ENCODE data around the gene RNF112. TPM values are rescaled to one million over a fixed set of nuclear protein-coding genes. Genes with fewer than 3 reads are reported as not detected.
A peak's percentile ranks its signal among the peaks of the same experiment; 100 is the strongest.

The RNF112 gene
- total and polyA plus RNA-seq, 2 experiments from 2014 or later, result 0.83 to 9.1 TPM

DNA sequence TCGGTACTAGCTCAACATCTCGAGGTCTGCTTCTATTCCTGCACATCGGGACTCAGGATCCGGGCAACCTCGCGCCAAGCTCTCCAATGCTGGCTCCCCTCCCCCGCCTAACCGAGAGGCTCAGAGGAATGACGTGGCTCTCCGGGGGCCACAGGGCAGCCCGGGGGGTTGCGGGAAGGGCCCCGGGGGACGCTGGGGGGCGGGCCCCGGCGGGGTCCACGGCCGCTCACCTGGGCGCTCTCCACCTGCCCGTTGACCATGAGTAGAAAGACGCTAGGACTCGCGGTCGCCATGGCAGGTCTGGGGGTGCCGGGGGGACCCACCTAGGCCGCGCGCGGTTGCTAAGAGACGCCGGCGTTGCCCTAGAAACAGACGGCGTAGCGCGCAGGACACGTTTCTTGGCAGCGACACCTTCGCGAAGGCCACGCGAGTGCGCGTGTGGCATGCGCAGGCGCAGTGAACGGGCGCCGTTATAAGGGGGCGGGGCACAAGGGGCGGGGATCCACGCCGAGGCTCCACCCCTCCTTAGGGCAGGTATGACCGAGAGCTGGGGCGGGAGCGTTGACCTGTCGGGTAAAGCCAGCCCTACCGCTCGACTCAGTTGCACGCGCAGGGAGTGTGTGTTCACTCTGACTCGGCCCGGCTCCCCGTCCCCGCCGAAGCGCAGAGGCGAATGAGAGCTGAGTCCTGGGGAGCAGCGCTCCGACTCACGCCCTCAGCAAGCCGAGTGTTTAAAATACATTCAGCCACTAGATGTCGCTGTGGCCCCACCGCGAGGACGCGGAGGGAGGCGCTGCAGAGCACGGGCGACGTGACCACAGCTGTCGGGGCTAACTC lies 48.5 kb upstream of the RNF112 start, which contains the start of gene B9D1:
Gene B9D1, minus strand, starts transcription at position 447 of the 837 bp plus-strand sequence. Its CDS starts 154 bp downstream, at position 293.
- Histone ChIP-seq H3K27me3 (replicated peaks; ENCODE audit: insufficient read depth) (no peaks in the 10 kb centered on the region), H3K4me1 (ENCODE audit: insufficient read depth) (peaks cover 7% of the 10 kb centered on the region; the same call in 1 of the 2 replicates), H3K36me3 (ENCODE audit: low read depth) (no peaks in the 10 kb centered on the region), H3K9me3 (ENCODE audit: low read depth) (no peaks in the 10 kb centered on the region), H3K4me3 (peak within 1 kb of the TSS; percentile 76), H3K9me2 (ENCODE audit: insufficient read depth) (no peaks in the 10 kb centered on the region), H3K79me2 (ENCODE audit: insufficient read depth) (no peaks in the 10 kb centered on the region), H3K27ac (peak within 1 kb of the TSS; percentile 71), H3F3A (ENCODE audit: insufficient read depth) (no peaks in the 10 kb centered on the region), H2AFZ (peak within 1 kb of the TSS; percentile 87), H3K9ac (peak within 1 kb of the TSS; percentile 88), H4K20me1 (ENCODE audit: insufficient read depth) (no peaks in the 10 kb centered on the region), H3K4me2 (ENCODE audit: unreplicated experiment) (peak within 1 kb of the TSS; percentile 77)
- in situ Hi-C loops (cut with MboI), result loop anchor here (10.0 to 25.0 kb wide), 2 partner anchors 300 to 402 kb away; no protein-coding TSS in a partner anchor
- peak; percentile 97 for DNase-seq
- WGBS, 2 experiments (ENCODE audit: low coverage in 1 of 2, low lambda C conversion rate in 2 of 2, missing lambda C conversion rate in 2 of 2), result 1 to 2% methylated on average over 64 to 83 of the region's 83 CpGs
- TF ChIP-seq EZH2phosphoT487 (IDR thresholded peaks at IDR 0.05; ENCODE audit: insufficient read depth, low read depth) (no peak), EZH2 (IDR thresholded peaks at IDR 0.05; ENCODE audit: insufficient read depth, poor library complexity, severe bottlenecking) (no peak)

DNA sequence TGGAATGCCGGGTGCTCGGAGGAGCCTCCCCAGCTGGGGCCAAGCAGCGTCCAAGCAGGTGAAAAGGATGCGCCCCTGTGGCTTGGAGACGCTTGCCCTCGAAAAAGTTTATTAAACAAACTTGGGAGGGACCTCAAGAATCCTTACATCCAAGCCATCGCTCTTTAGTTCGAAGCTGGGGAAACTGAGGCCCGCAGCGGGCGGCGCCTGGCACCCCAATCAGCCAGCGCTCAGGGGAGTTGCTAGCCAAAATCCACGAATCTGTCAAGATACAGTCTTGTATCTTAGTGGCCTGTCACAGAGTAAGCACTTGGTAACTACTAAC lies 48.0 kb upstream of the RNF112 start:
- no peaks in the 10 kb centered on the region for H3K79me2 ChIP-seq (ENCODE audit: insufficient read depth)
- TF ChIP-seq EZH2phosphoT487 (IDR thresholded peaks at IDR 0.05; ENCODE audit: insufficient read depth, low read depth) (no peak), EZH2 (IDR thresholded peaks at IDR 0.05; ENCODE audit: insufficient read depth, poor library complexity, severe bottlenecking) (no peak)
- no peak for DNase-seq
- H3K4me2 ChIP-seq (ENCODE audit: unreplicated experiment), result peak overlapping the region; percentile 77
- no peaks in the 10 kb centered on the region for H3K27me3 ChIP-seq (replicated peaks; ENCODE audit: insufficient read depth)
- H3K27ac ChIP-seq, result no peak overlapping the region
- H3K4me3 ChIP-seq, result peak overlapping the region; percentile 76
- peak overlapping the region; percentile 88; the same call in 1 of the 2 replicates for H3K9ac ChIP-seq
- H3F3A ChIP-seq (ENCODE audit: insufficient read depth), result no peaks in the 10 kb centered on the region; the same call in 1 of the 2 replicates
- no peaks in the 10 kb centered on the region for H3K9me2 ChIP-seq (ENCODE audit: insufficient read depth)
- peaks cover 7% of the 10 kb centered on the region; the same call in 1 of the 2 replicates for H3K4me1 ChIP-seq (ENCODE audit: insufficient read depth)
- no peaks in the 10 kb centered on the region for H3K9me3 ChIP-seq (ENCODE audit: low read depth)
- H2AFZ ChIP-seq, result peak overlapping the region; percentile 87
- 20 to 21% methylated on average over 14 of the region's 14 CpGs for WGBS, 2 experiments (ENCODE audit: low coverage in 1 of 2, low lambda C conversion rate in 2 of 2, missing lambda C conversion rate in 2 of 2)
- H3K36me3 ChIP-seq (ENCODE audit: low read depth), result no peaks in the 10 kb centered on the region
- no peaks in the 10 kb centered on the region for H4K20me1 ChIP-seq (ENCODE audit: insufficient read depth)
- in situ Hi-C loops (cut with MboI), result loop anchor here (10.0 to 25.0 kb wide), 2 partner anchors 299 to 402 kb away; no protein-coding TSS in a partner anchor

DNA sequence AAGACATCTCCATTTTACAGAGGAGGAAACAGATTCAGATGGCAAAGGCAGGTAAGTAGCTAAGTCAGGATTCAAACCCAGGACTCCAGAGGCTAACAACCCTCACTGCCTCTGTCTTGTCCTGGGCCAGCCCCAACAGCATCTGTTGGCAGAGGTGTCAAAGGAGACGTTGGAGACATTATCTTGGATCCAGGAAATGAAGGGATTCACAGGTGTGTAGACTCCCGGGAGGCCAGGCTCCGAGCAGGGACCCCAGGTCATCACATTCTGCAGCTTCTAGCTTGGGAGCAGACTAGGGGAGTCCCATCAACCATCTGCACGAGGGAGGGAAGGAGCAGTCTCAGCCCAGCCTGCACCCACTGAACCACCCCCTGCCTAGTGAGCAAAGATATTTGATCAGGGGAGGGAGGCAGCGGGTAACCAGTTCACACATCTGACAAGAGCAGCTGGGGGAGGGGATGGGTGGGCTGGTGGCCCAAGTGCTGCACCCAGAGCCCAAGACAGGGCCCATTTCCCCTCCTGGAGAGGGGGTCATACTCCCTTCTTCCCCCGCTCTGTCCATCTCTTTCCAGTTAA lies 47.5 kb upstream of the RNF112 start:
- H4K20me1 ChIP-seq (ENCODE audit: insufficient read depth), result no peaks in the 10 kb centered on the region
- no peaks in the 10 kb centered on the region for H3K9me3 ChIP-seq (ENCODE audit: low read depth)
- no peak overlapping the region for H3K9ac ChIP-seq
- H3K79me2 ChIP-seq (ENCODE audit: insufficient read depth), result no peaks in the 10 kb centered on the region
- H3K36me3 ChIP-seq (ENCODE audit: low read depth), result no peaks in the 10 kb centered on the region
- no peaks in the 10 kb centered on the region for H3K9me2 ChIP-seq (ENCODE audit: insufficient read depth)
- no peak overlapping the region for H3K4me3 ChIP-seq
- peaks cover 4% of the 10 kb centered on the region for H3F3A ChIP-seq (ENCODE audit: insufficient read depth)
- H2AFZ ChIP-seq, result no peak overlapping the region
- peaks cover 7% of the 10 kb centered on the region; the same call in 1 of the 2 replicates for H3K4me1 ChIP-seq (ENCODE audit: insufficient read depth)
- no peak for TF ChIP-seq EZH2 (IDR thresholded peaks at IDR 0.05; ENCODE audit: insufficient read depth, poor library complexity, severe bottlenecking)
- no peak for TF ChIP-seq EZH2phosphoT487 (IDR thresholded peaks at IDR 0.05; ENCODE audit: insufficient read depth, low read depth)
- no peak overlapping the region for H3K27ac ChIP-seq
- WGBS, 2 experiments (ENCODE audit: low coverage in 1 of 2, low lambda C conversion rate in 2 of 2, missing lambda C conversion rate in 2 of 2), result 62 to 65% methylated on average over 6 of the region's 6 CpGs
- no peaks in the 10 kb centered on the region for H3K27me3 ChIP-seq (replicated peaks; ENCODE audit: insufficient read depth)
- in situ Hi-C loops (cut with MboI), result loop anchor here (10.0 to 25.0 kb wide), 2 partner anchors 299 to 401 kb away; no protein-coding TSS in a partner anchor
- no peak overlapping the region for H3K4me2 ChIP-seq (ENCODE audit: unreplicated experiment)
- DNase-seq, result no peak

DNA sequence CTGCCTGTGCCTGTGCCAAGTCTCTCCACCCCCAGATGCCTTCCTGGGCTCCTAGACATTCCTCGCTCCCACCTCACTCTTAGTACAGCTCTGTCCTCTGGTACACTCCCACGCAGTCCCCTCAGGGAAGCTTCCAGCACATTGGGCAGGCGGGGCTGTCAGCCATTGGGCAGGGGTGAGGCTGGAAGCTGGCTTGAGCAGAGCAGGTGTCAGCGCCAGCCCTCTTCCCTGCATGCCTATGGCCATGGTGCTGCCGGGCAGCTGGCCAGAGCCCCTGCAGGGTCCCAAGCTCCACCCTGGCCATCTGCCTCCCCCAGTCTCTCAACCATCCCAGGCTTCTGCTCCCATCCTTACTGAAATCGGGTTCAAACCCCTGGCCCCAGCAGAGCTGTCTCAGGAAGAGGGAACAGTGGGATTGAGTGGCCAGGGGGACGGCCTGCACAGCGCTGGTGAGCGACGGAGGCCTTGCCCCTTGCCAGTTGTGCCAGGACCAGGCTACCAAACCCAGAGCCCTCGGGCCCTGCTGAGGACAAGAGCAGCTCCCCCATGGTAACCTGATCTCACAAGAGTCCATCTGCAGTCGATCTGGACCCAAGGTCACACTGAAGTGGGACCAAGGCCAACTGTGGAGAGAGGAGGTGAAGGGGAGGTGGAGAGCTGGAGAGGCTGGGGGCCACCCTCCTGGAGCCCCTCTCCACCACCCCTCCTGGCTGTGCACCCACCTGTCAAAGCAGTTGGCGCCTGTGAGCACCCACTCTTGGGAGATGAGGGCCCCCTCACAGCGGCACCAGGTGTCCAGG lies 46.1 kb upstream of the RNF112 start:
- Histone ChIP-seq H3K9me2 (ENCODE audit: insufficient read depth) (no peaks in the 10 kb centered on the region), H3F3A (ENCODE audit: insufficient read depth) (peaks cover 5% of the 10 kb centered on the region), H3K9me3 (ENCODE audit: low read depth) (no peaks in the 10 kb centered on the region), H3K4me2 (ENCODE audit: unreplicated experiment) (no peak overlapping the region), H2AFZ (no peak overlapping the region), H3K4me3 (no peak overlapping the region), H3K79me2 (ENCODE audit: insufficient read depth) (no peaks in the 10 kb centered on the region), H3K36me3 (ENCODE audit: low read depth) (no peaks in the 10 kb centered on the region), H4K20me1 (ENCODE audit: insufficient read depth) (no peaks in the 10 kb centered on the region), H3K9ac (no peak overlapping the region), H3K4me1 (ENCODE audit: insufficient read depth) (peaks cover 7% of the 10 kb centered on the region; the same call in 1 of the 2 replicates), H3K27me3 (replicated peaks; ENCODE audit: insufficient read depth) (no peaks in the 10 kb centered on the region), H3K27ac (no peak overlapping the region)
- in situ Hi-C loops (cut with MboI), result loop anchor here (5.0 to 25.0 kb wide), 3 partner anchors 87 to 400 kb away; no protein-coding TSS in a partner anchor
- 76 to 79% methylated on average over 14 of the region's 14 CpGs for WGBS, 2 experiments (ENCODE audit: low coverage in 1 of 2, low lambda C conversion rate in 2 of 2, missing lambda C conversion rate in 2 of 2)
- DNase-seq, result peak; percentile 51
- TF ChIP-seq EZH2 (IDR thresholded peaks at IDR 0.05; ENCODE audit: insufficient read depth, poor library complexity, severe bottlenecking) (no peak), EZH2phosphoT487 (IDR thresholded peaks at IDR 0.05; ENCODE audit: insufficient read depth, low read depth) (no peak)

Measured in GM23248 (cell line).